Spleen (tissue), 7 donors: ENCODE measurements around the gene PGAM2.
"Not testable (repeated sequence)": the region's sequence is repeated elsewhere in the genome, so short reads cannot be mapped to it uniquely, and the experiment has no call there.

ENCODE experiments used
- POLR2A ChIP-seq, 3 donors: fragments of 450-650 bp; IDR thresholded peaks; one replicate each; pipeline ENCODE4 v1.5.1; 2017; ENCODE audit warnings: antibody characterized with exemption in 3 of 3, mild to moderate bottlenecking in 1 of 3
- POLR2AphosphoS5 ChIP-seq, 3 donors: sonication (generic); formaldehyde crosslinking; IDR thresholded peaks; one replicate each; pipeline ENCODE4 v1.5.1; 2017; ENCODE audit warnings: antibody characterized with exemption in 3 of 3
- TF ChIP-seq, protein P1 (sequence below), 11 experiments: fragments of 200-600 bp in 7 of 11; fragments of 450-650 bp in 4 of 11; sonication (generic) in 4 of 11; IDR thresholded peaks in 8 of 11; conservative IDR thresholded peaks in 3 of 11; 1 replicate in 7 of 11; 2 replicates in 4 of 11; pipeline versions ENCODE4 v1.4.0 to v1.8.0; 2016 to 2021; ENCODE audit warnings: antibody characterized with exemption in 11 of 11, inconsistent platforms in 4 of 11, mild to moderate bottlenecking in 1 of 11
- donor health status: DM: no; HTN: no; CAD: no; lungs with moderate emphysema.
- donor health status: DM: no; HTN: no; CAD: no.
- donor health status: DM: no; HTN: no; CAD: no.

DNA sequence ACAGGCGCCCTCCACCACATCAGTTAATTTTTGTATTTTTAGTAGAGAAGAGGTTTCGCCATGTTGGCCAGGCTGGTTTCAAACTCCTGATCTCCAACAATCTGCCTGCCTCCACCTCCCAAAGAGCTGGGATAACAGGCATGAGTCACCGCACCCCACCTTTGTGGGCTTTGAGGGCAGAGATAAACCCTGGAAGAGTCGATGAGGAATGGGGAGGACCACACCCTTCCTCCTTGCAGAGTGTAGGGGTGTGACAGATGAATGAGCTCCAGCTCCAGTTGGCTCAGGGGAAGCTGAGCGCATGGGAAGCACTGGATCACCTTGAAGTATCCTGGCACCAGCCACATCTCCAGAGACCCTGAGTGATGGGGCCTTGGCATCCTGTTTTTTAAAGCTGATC lies 35.3 kb downstream of the PGAM2 start:
- TF ChIP-seq, protein P1, sequence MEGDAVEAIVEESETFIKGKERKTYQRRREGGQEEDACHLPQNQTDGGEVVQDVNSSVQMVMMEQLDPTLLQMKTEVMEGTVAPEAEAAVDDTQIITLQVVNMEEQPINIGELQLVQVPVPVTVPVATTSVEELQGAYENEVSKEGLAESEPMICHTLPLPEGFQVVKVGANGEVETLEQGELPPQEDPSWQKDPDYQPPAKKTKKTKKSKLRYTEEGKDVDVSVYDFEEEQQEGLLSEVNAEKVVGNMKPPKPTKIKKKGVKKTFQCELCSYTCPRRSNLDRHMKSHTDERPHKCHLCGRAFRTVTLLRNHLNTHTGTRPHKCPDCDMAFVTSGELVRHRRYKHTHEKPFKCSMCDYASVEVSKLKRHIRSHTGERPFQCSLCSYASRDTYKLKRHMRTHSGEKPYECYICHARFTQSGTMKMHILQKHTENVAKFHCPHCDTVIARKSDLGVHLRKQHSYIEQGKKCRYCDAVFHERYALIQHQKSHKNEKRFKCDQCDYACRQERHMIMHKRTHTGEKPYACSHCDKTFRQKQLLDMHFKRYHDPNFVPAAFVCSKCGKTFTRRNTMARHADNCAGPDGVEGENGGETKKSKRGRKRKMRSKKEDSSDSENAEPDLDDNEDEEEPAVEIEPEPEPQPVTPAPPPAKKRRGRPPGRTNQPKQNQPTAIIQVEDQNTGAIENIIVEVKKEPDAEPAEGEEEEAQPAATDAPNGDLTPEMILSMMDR (IDR thresholded peaks at IDR 0.05 in 8 of 11, conservative IDR thresholded peaks at IDR 0.05 in 3 of 11) = not testable (repeated sequence)
- not testable (repeated sequence) for TF ChIP-seq POLR2A, POLR2AphosphoS5 (IDR thresholded peaks at IDR 0.05)
